ENCODE results near the gene FNDC3B. TPM values are rescaled to one million over a fixed set of nuclear protein-coding genes. Genes with fewer than 3 reads are reported as not detected.

FNDC3B gene
- total and polyA plus RNA-seq, 2 donors (not counting 3 experiments of a cell fraction or from before 2014, with no cell fraction given), result 91.6 to 295 TPM

DNA sequence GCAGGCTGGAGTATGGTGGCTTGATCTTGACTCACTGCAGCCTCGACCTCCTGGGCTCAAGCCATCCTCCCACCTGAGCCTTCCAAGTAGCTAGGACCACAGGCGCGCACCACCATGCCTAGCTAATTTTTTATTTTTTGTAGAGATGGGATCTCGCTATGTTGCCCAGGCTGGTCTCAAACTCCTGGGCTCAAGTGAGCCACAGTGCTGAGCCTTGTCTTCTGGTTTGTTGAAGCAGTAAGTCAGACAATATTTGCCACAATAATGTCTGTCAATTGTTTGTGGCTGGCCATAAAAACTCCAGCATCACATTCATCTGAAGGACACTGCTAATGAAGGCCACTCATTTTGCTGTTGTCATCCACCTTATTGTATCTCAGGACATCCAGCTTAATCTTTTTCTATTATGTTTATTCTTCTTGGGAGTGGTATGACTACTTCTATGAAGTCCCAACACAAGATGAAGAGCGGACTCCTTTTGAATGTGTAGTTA is 185.9 kb downstream of the FNDC3B start:
- BruUV-seq (replicated peaks), result no TSS peak
- dilution Hi-C loops (cut with MboI; ENCODE audit: extremely low pct_ligation_motif_present, low sequenced_read_pairs) (no loop called here), intact Hi-C loops (cut with micrococcal nuclease) (no loop called here)
- no peak for DNase-seq (ENCODE audit: low read depth, low spot score)
- no peaks in the 10 kb centered on the region for H3K4me1 ChIP-seq (ENCODE audit: control insufficient read depth, extremely low read depth, insufficient read depth, low read length)
- peaks cover 6 to 17% of the 10 kb centered on the region in 2 experiments for H3K36me3 ChIP-seq (ENCODE audit: control insufficient read depth in 2 of 2, extremely low read depth in 1 of 2, insufficient read depth in 2 of 2, low read length in 2 of 2)
- H3K9me1 ChIP-seq (replicated peaks; ENCODE audit: control insufficient read depth, extremely low read depth, insufficient read depth, low read length), result no peaks in the 10 kb centered on the region
- peaks cover 23% of the 10 kb centered on the region for H4K20me1 ChIP-seq (replicated peaks; ENCODE audit: control insufficient read depth, extremely low read depth, insufficient read depth, low read length)
- peaks cover 77% of the 10 kb centered on the region for H3K79me2 ChIP-seq (ENCODE audit: control insufficient read depth, insufficient read depth, low read length)
- ChIA-PET CTCF (no interaction called here), POLR2A (no interaction called here)
- H3K4me3 ChIP-seq (replicated peaks in 1 of 3; ENCODE audit: insufficient read depth in 1 of 3, low read depth in 1 of 3, low read length in 3 of 3), result no peak overlapping the region
- H3K27ac ChIP-seq (ENCODE audit: insufficient read depth, low read depth, low read length), result no peak overlapping the region
- no peak overlapping the region for H3K4me2 ChIP-seq (ENCODE audit: insufficient read depth, low read length)
- H3K27me3 ChIP-seq (ENCODE audit: control insufficient read depth in 2 of 2, insufficient read depth in 2 of 2, low read length in 2 of 2), result no peaks in the 10 kb centered on the region
- TF ChIP-seq JUN (IDR thresholded peaks at IDR 0.05; ENCODE audit: borderline replicate concordance, insufficient read depth, insufficient read length, low read depth) (no peak), MYC (IDR thresholded peaks at IDR 0.05; ENCODE audit: low read depth, low read length) (no peak), GATA2 (IDR thresholded peaks at IDR 0.05; ENCODE audit: insufficient read depth, insufficient read length, low read depth, low read length) (no peak), POLR2A (IDR thresholded peaks at IDR 0.05; ENCODE audit: low read depth, low read length) (no peak), EZH2 (IDR thresholded peaks at IDR 0.05; ENCODE audit: borderline replicate concordance, low read depth, low read length, severe bottlenecking) (no peak), CTCF (IDR thresholded peaks at IDR 0.05; ENCODE audit: extremely low read depth in 1 of 2, insufficient read depth in 1 of 2, low read depth in 1 of 2, low read length in 2 of 2) (no peak), FOS (IDR thresholded peaks at IDR 0.05; ENCODE audit: borderline replicate concordance, insufficient read depth, low read length) (no peak), POLR2AphosphoS5 (IDR thresholded peaks at IDR 0.05; ENCODE audit: insufficient read depth, low read depth, low read length) (no peak)
- TF ChIP-seq, protein P1, sequence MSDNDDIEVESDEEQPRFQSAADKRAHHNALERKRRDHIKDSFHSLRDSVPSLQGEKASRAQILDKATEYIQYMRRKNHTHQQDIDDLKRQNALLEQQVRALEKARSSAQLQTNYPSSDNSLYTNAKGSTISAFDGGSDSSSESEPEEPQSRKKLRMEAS (IDR thresholded peaks at IDR 0.05; ENCODE audit: insufficient read depth, insufficient read length), result no peak
- H2AFZ ChIP-seq (ENCODE audit: low read depth, low read length), result no peak overlapping the region
- H3K9me3 ChIP-seq (replicated peaks; ENCODE audit: control insufficient read depth, insufficient read depth, low read length), result no peaks in the 10 kb centered on the region
- H3K9ac ChIP-seq (replicated peaks; ENCODE audit: extremely low read depth, insufficient read depth, low read length), result no peak overlapping the region
- FAIRE-seq, result no peak
